Measurements from ENCODE around the gene ITGB1. TPM values are rescaled to one million over a fixed set of nuclear protein-coding genes. Genes with fewer than 3 reads are reported as not detected.

Gene ITGB1
- total and polyA plus RNA-seq, 8 donors: 57.9 to 909 (median 176) TPM

DNA sequence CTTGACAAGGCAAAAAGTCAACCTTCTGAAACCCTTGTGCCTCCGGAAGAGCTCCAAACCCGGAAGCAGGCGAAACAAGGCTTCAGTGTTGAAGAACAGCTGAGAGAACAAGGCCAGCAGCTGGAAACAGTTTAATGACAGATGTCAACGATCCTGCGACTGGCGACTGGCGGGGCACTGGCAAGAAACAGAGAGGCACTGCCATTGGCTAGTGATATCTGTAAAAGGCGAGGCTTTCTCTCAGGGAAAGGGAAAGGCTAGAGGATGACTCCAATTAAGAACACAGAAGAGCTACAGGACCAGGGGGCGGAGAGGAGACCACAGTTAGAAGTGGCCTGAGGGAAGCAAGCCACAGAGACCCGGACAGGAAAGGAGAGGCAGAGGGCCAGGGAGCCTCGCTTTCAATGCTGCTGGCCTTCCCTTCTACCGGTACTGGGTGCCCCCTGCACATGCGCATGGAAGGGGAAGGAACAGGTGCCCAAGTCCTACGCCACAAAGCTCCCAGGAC is 19.4 kb downstream of the ITGB1 start:
- peaks cover 25 to 85% (median 64%) of the 10 kb centered on the region in 4 donors for H3K4me1 ChIP-seq
- DNase-seq: peak; percentile 39 to 77
- peak overlapping the region in 2 of 4 donors; percentile 7 to 16 for H3K4me3 ChIP-seq
- peaks cover 5 to 19% (median 13%) of the 10 kb centered on the region in 4 donors for H3K36me3 ChIP-seq
- H3K9me3 ChIP-seq: no peaks in the 10 kb centered on the region
- intact Hi-C loops (cut with DNase I; ENCODE audit: low total_unique reads): no loop called here
- H3K27me3 ChIP-seq: no peaks in the 10 kb centered on the region
- WGBS, 5 donors: 23 to 29% (median 26%) methylated on average over 13 to 14 of the region's 14 CpGs
- no peak for TF ChIP-seq EP300 (IDR thresholded peaks at IDR 0.05)
- TF ChIP-seq, protein P1, sequence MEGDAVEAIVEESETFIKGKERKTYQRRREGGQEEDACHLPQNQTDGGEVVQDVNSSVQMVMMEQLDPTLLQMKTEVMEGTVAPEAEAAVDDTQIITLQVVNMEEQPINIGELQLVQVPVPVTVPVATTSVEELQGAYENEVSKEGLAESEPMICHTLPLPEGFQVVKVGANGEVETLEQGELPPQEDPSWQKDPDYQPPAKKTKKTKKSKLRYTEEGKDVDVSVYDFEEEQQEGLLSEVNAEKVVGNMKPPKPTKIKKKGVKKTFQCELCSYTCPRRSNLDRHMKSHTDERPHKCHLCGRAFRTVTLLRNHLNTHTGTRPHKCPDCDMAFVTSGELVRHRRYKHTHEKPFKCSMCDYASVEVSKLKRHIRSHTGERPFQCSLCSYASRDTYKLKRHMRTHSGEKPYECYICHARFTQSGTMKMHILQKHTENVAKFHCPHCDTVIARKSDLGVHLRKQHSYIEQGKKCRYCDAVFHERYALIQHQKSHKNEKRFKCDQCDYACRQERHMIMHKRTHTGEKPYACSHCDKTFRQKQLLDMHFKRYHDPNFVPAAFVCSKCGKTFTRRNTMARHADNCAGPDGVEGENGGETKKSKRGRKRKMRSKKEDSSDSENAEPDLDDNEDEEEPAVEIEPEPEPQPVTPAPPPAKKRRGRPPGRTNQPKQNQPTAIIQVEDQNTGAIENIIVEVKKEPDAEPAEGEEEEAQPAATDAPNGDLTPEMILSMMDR (IDR thresholded peaks at IDR 0.05): no peak
- TF ChIP-seq POLR2AphosphoS5 (IDR thresholded peaks at IDR 0.05): no peak
- no peak for TF ChIP-seq POLR2A (IDR thresholded peaks at IDR 0.05)
- H3K27ac ChIP-seq: peak overlapping the region; percentile 67 to 82 (median 80)

DNA sequence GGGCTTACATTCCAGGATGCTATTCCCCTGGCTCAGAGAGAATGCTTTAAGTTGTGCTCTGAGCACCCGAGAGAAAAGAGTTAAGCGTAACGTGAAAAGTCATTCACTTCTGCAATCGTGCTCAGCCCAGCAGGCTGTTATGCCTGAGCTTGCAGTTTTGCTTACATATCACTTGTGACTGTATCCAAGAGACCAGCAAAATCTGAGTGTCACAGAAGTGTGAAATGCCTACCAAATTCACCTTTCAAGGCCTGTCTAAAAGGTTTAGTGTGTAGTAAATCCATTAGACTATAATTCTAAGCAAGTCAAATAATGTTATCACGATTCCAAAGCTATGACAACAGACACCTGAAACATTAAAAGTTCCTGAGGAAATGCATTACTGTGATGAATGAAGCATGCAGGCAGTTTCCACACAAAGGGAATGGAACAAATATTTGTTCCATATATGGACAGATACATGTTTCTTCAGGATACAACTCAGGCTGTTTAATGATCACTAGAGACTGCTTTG is 20.1 kb downstream of the ITGB1 start:
- H3K36me3 ChIP-seq: peaks cover 5 to 26% (median 20%) of the 10 kb centered on the region in 4 donors
- TF ChIP-seq EP300 (IDR thresholded peaks at IDR 0.05): no peak
- peak in 1 of 3 donors; percentile 12 for TF ChIP-seq POLR2AphosphoS5 (IDR thresholded peaks at IDR 0.05)
- TF ChIP-seq, protein P1 (IDR thresholded peaks at IDR 0.05): no peak
- TF ChIP-seq POLR2A (IDR thresholded peaks at IDR 0.05): no peak
- 13 to 21% (median 19%) methylated on average over 5 of the region's 5 CpGs for WGBS, 5 donors
- peak overlapping the region; percentile 66 to 82 (median 80) for H3K27ac ChIP-seq
- H3K27me3 ChIP-seq: no peaks in the 10 kb centered on the region
- H3K4me1 ChIP-seq: peaks cover 19 to 82% (median 58%) of the 10 kb centered on the region in 4 donors
- peak overlapping the region in 1 of 4 donors; percentile 7 for H3K4me3 ChIP-seq
- peak in 1 of 2 donors; percentile 81 for DNase-seq
- no peaks in the 10 kb centered on the region for H3K9me3 ChIP-seq
- intact Hi-C loops (cut with DNase I; ENCODE audit: low total_unique reads): no loop called here

DNA sequence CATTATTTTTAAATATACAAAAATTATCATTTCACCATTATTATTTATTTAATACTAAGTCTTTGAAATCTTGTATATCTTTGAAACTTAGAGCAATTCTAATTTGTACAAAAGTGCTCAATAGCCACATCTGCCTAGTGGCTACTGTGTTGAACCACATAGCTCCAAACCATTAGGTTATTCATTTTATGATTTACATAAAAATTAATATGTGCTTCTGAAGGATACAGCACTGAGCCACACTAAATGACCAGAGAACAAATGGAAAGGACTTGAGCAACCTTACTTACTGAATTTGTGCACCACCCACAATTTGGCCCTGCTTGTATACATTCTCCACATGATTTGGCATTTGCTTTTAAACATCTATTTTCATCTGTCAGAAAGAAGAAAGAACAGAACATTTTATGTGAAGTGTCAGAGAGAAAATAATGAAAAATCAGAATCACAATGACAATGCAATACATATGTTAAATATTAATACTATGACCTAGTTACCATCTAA is 25.8 kb downstream of the ITGB1 start:
- Histone ChIP-seq H3K4me3 (no peak overlapping the region), H3K9me3 (no peaks in the 10 kb centered on the region), H3K36me3 (peaks cover 14 to 60% (median 42%) of the 10 kb centered on the region in 4 donors), H3K27me3 (no peaks in the 10 kb centered on the region), H3K4me1 (peaks cover 0 to 50% (median 22%) of the 10 kb centered on the region in 4 donors), H3K27ac (no peak overlapping the region)
- no peak for DNase-seq
- TF ChIP-seq, protein P1 (IDR thresholded peaks at IDR 0.05): no peak
- TF ChIP-seq POLR2AphosphoS5 (IDR thresholded peaks at IDR 0.05) (no peak), EP300 (IDR thresholded peaks at IDR 0.05) (no peak), POLR2A (IDR thresholded peaks at IDR 0.05) (no peak)
- intact Hi-C loops (cut with DNase I; ENCODE audit: low total_unique reads): no loop called here

DNA sequence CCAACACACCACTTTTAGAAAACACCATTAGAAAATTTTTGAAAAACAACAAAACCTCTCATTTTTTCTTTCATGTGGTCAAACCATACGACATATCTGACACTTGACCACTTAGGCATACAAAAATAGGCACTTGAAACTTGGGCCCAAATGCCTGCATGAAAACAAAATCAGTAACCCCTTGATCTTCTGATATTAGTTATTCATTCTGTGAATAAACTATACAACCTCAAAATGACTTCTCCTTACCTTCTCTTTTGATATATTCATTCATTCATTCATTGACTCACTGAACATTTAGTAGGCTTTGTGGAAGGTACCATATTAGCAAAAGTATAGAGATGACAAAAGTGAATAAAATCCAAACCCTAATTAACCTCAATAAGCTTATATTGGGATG is 26.4 kb downstream of the ITGB1 start:
- Histone ChIP-seq H3K36me3 (peaks cover 17 to 67% (median 49%) of the 10 kb centered on the region in 4 donors), H3K27ac (no peak overlapping the region), H3K9me3 (no peaks in the 10 kb centered on the region), H3K4me3 (no peak overlapping the region), H3K4me1 (peaks cover 0 to 44% (median 16%) of the 10 kb centered on the region in 4 donors), H3K27me3 (no peaks in the 10 kb centered on the region)
- DNase-seq: no peak
- intact Hi-C loops (cut with DNase I; ENCODE audit: low total_unique reads): no loop called here
- no peak for TF ChIP-seq POLR2AphosphoS5 (IDR thresholded peaks at IDR 0.05)
- TF ChIP-seq, protein P1 (IDR thresholded peaks at IDR 0.05): no peak
- TF ChIP-seq POLR2A (IDR thresholded peaks at IDR 0.05): no peak
- TF ChIP-seq EP300 (IDR thresholded peaks at IDR 0.05): no peak
- 72 to 83% (median 78%) methylated on average over 1 of the region's 1 CpG for WGBS, 5 donors
